HL-60 (cell line): ENCODE data around the gene PCP2.

Experiments
- CTCF ChIP-seq: IDR thresholded peaks from one replicate; pipeline ENCODE4 v1.5.1; 2011; ENCODE audit warnings: low read length, control low read depth, inconsistent platforms; ENCODE audit not compliant: insufficient read depth
- GABPA ChIP-seq: IDR thresholded peaks from 2 replicates; pipeline ENCODE4 v1.6.1; 2012; ENCODE audit warnings: low read depth
- POLR2AphosphoS5 ChIP-seq: IDR thresholded peaks from 2 replicates; pipeline ENCODE4 v1.6.1; 2012; ENCODE audit warnings: low read depth
- REST ChIP-seq: IDR thresholded peaks from 2 replicates; pipeline ENCODE4 v1.6.1; 2012; ENCODE audit warnings: low read depth; ENCODE audit not compliant: insufficient replicate concordance

- TF ChIP-seq POLR2AphosphoS5 = no peak
- TF ChIP-seq REST = no peak
- TF ChIP-seq CTCF = no peak
- TF ChIP-seq GABPA = no peak
Observed at GRCh38 chr19:7595466-7596133, 37.9 kb downstream of the PCP2 start, which contains the start of gene CAMSAP3.
